ENCODE data around the gene REC8.

- TF ChIP-seq CTCF (IDR thresholded peaks at IDR 0.05) (no peak), EZH2 (IDR thresholded peaks at IDR 0.05) (no peak)
These were observed 35.7 kb downstream of the REC8 start for GRCh38 chr14:24207625-24208024.

Measured in neural progenitor cell (in vitro differentiated cells).